Measurements from ENCODE around the gene PODN.

PODN gene

GRCh38 chr1:53112861-53113260 lies 50.8 kb downstream of the PODN start:
- DNase-seq (ENCODE audit: low read depth) = no peak
- TF ChIP-seq, protein P1, sequence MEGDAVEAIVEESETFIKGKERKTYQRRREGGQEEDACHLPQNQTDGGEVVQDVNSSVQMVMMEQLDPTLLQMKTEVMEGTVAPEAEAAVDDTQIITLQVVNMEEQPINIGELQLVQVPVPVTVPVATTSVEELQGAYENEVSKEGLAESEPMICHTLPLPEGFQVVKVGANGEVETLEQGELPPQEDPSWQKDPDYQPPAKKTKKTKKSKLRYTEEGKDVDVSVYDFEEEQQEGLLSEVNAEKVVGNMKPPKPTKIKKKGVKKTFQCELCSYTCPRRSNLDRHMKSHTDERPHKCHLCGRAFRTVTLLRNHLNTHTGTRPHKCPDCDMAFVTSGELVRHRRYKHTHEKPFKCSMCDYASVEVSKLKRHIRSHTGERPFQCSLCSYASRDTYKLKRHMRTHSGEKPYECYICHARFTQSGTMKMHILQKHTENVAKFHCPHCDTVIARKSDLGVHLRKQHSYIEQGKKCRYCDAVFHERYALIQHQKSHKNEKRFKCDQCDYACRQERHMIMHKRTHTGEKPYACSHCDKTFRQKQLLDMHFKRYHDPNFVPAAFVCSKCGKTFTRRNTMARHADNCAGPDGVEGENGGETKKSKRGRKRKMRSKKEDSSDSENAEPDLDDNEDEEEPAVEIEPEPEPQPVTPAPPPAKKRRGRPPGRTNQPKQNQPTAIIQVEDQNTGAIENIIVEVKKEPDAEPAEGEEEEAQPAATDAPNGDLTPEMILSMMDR (IDR thresholded peaks at IDR 0.05; ENCODE audit: low read depth, low read length, missing control alignments) = no peak
- no peak overlapping the region for H3K4me3 ChIP-seq (ENCODE audit: low read depth, low read length)

GRCh38 chr1:53114090-53114489 lies 52.1 kb downstream of the PODN start:
- TF ChIP-seq, protein P1 (IDR thresholded peaks at IDR 0.05; ENCODE audit: low read depth, low read length, missing control alignments) = no peak
- DNase-seq (ENCODE audit: low read depth) = no peak
- no peak overlapping the region for H3K4me3 ChIP-seq (ENCODE audit: low read depth, low read length)

DNA sequence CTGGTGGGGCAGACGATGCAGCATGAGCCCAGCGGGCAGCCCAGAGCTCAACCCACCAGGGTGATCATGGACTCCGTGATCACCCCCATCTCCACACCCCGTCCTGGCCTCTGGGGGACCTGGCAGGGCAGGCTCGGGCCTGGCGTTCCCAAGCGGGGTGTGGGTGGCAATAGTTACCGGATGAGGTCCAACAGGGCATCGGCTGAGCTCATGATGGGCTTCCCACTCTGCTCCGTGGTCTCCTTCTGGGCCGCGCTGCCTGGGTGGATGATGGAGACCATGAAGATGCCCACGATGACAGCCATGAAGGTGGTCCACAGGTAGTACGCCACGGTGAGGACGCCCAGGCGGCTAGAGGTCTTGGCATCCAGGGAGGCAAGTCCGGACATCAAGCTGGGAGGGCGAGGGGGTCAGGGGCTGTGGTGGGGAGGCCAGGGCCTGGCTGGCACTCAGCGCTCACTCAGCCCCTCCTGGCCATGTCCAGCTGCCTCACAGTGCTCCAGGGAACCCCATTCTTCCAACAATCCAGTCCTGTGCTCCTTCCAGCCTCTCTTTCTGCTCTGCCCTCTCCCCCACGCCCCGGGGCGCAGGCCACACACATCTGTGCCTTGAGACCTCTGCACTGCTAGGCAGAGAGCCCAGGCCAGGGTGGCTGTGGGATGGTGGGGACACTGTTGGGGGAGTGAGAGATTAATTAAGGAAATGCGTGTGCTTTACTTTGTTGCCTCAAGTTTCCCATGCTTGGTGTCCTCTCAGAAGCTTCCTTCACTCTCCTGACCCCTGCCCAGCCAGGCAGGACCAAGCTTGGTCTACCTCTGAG lies 52.8 kb downstream of the PODN start:
- TF ChIP-seq, protein P1 (IDR thresholded peaks at IDR 0.05; ENCODE audit: low read depth, low read length, missing control alignments) = no peak
- DNase-seq (ENCODE audit: low read depth) = no peak
- H3K4me3 ChIP-seq (ENCODE audit: low read depth, low read length) = no peak overlapping the region

- no peak for DNase-seq (ENCODE audit: low read depth)
- no peak overlapping the region for H3K4me3 ChIP-seq (ENCODE audit: low read depth, low read length)
- TF ChIP-seq, protein P1 (IDR thresholded peaks at IDR 0.05; ENCODE audit: low read depth, low read length, missing control alignments) = no peak
These were observed 53.6 kb downstream of the PODN start for GRCh38 chr1:53115403-53116306.

GRCh38 chr1:53116307-53116810 lies 54.3 kb downstream of the PODN start:
- H3K4me3 ChIP-seq (ENCODE audit: low read depth, low read length) = no peak overlapping the region
- TF ChIP-seq, protein P1 (IDR thresholded peaks at IDR 0.05; ENCODE audit: low read depth, low read length, missing control alignments) = no peak
- DNase-seq (ENCODE audit: low read depth) = no peak

- no peak for DNase-seq (ENCODE audit: low read depth)
- TF ChIP-seq, protein P1 (IDR thresholded peaks at IDR 0.05; ENCODE audit: low read depth, low read length, missing control alignments) = no peak
These were observed 55.1 kb downstream of the PODN start for GRCh38 chr1:53116933-53117600.

More at GRCh38 chr1:53116933-53117600, 55.1 kb downstream of the PODN start:
- H3K4me3 ChIP-seq (ENCODE audit: low read depth, low read length) = no peak overlapping the region
